HG03439 (cell line): Measurements from ENCODE around the gene GM2A.

Experiments
- ATAC-seq: cut with Tn5 transposase; IDR thresholded peaks from one replicate; pipeline ENCODE4 v1.9.1; 2021; ENCODE audit warnings: mild to moderate bottlenecking, moderate library complexity; ENCODE audit not compliant: unreplicated experiment

Gene GM2A

GRCh38 chr5:151252762-151253604 lies at the start of gene GM2A:
Gene GM2A, plus strand, starts transcription at chr5:151253185. Its CDS starts 32 bp downstream, at chr5:151253217.
- peak; percentile 83 for ATAC-seq

GRCh38 chr5:151204051-151204450 lies 48.9 kb upstream of the GM2A start:
- no peak for ATAC-seq

GRCh38 chr5:151205411-151205810 lies 47.6 kb upstream of the GM2A start:
- ATAC-seq, result no peak

GRCh38 chr5:151208481-151208914 lies 44.5 kb upstream of the GM2A start:
- no peak for ATAC-seq

GRCh38 chr5:151212406-151212798 lies 40.6 kb upstream of the GM2A start:
- no peak for ATAC-seq

- ATAC-seq, result peak; percentile 83
Measured at GRCh38 chr5:151213803-151214613, 39.0 kb upstream of the GM2A start.

- ATAC-seq, result peak; percentile 45
Measured at GRCh38 chr5:151214614-151215545, 38.1 kb upstream of the GM2A start.

- no peak for ATAC-seq
Measured at GRCh38 chr5:151215546-151215880, 37.5 kb upstream of the GM2A start.

GRCh38 chr5:151216781-151217180 lies 36.2 kb upstream of the GM2A start:
- no peak for ATAC-seq

GRCh38 chr5:151218177-151218576 lies 34.8 kb upstream of the GM2A start:
- no peak for ATAC-seq

GRCh38 chr5:151219138-151219537 lies 33.8 kb upstream of the GM2A start:
- no peak for ATAC-seq

GRCh38 chr5:151219789-151220188 lies 33.2 kb upstream of the GM2A start:
- ATAC-seq, result no peak

GRCh38 chr5:151221574-151221973 lies 31.4 kb upstream of the GM2A start:
- no peak for ATAC-seq

- no peak for ATAC-seq
Measured at GRCh38 chr5:151222054-151222789, 30.8 kb upstream of the GM2A start.

GRCh38 chr5:151222790-151223446 lies 30.1 kb upstream of the GM2A start:
- ATAC-seq, result peak; percentile 56

- peak; percentile 72 for ATAC-seq
Measured at GRCh38 chr5:151223447-151224264, 29.3 kb upstream of the GM2A start, which contains the start of gene CCDC69. Gene CCDC69, minus strand, starts transcription at chr5:151224092. Its CDS starts 122 bp downstream, at chr5:151223970.

GRCh38 chr5:151224372-151224771 lies 28.6 kb upstream of the GM2A start:
- peak; percentile 29 for ATAC-seq

- ATAC-seq, result no peak
Measured at GRCh38 chr5:151225071-151225470, 27.9 kb upstream of the GM2A start.

GRCh38 chr5:151225475-151225874 lies 27.5 kb upstream of the GM2A start:
- ATAC-seq, result no peak
